H9 (cell line): Measurements from ENCODE around the gene ABHD16A. TPM values are rescaled to one million over a fixed set of nuclear protein-coding genes. Genes with fewer than 3 reads are reported as not detected.

Experiments
- DNase-seq: peaks from one replicate; pipeline ENCODE4 v3.0.0-alpha.2; 2017
- H2AFZ ChIP-seq: one replicate; pipeline ENCODE4 v1.6.1; 2013; ENCODE audit warnings: mild to moderate bottlenecking, low read length, control low read depth, moderate library complexity
- H2AK5ac ChIP-seq: 2 replicates; pipeline ENCODE4 v1.6.1; 2013; ENCODE audit warnings: low read length, control low read depth, mixed read lengths; ENCODE audit not compliant: insufficient read length
- H2BK120ac ChIP-seq: one replicate; pipeline ENCODE4 v1.6.1; 2013; ENCODE audit warnings: low read depth, mild to moderate bottlenecking, low read length, control low read depth, inconsistent platforms; ENCODE audit not compliant: poor library complexity, severe bottlenecking
- H2BK12ac ChIP-seq: 2 replicates; pipeline ENCODE4 v1.6.1; 2013; ENCODE audit warnings: low read length, control low read depth, mixed read lengths, low read depth; ENCODE audit not compliant: insufficient read length
- H2BK15ac ChIP-seq: 2 replicates; pipeline ENCODE4 v1.6.1; 2013; ENCODE audit warnings: low read depth, low read length, control low read depth
- H2BK20ac ChIP-seq: one replicate; pipeline ENCODE4 v1.6.1; 2013; ENCODE audit warnings: low read depth, mild to moderate bottlenecking, low read length, control low read depth, inconsistent platforms; ENCODE audit not compliant: poor library complexity, severe bottlenecking
- H2BK5ac ChIP-seq: 2 replicates; pipeline ENCODE4 v1.6.1; 2013; ENCODE audit warnings: low read length, control low read depth, mixed read lengths; ENCODE audit not compliant: insufficient read length
- H3K14ac ChIP-seq: 2 replicates; pipeline ENCODE4 v1.6.1; 2013; ENCODE audit warnings: low read length, control low read depth; ENCODE audit not compliant: insufficient read depth
- H3K18ac ChIP-seq: 2 replicates; pipeline ENCODE4 v1.6.1; 2013; ENCODE audit warnings: low read depth, mild to moderate bottlenecking, mixed read lengths, low read length, control low read depth; ENCODE audit not compliant: insufficient read length
- H3K23ac ChIP-seq: 2 replicates; pipeline ENCODE4 v1.6.1; 2013; ENCODE audit warnings: low read length, control low read depth, mixed read lengths, low read depth; ENCODE audit not compliant: insufficient read length
- H3K23me2 ChIP-seq: 2 replicates; pipeline ENCODE4 v1.6.1; 2013; ENCODE audit warnings: low read depth, mild to moderate bottlenecking, mixed read lengths, low read length, control low read depth; ENCODE audit not compliant: insufficient read length, poor library complexity, severe bottlenecking
- H3K27ac ChIP-seq: 2 replicates; pipeline ENCODE4 v1.5.1; 2013; ENCODE audit warnings: low read length, control low read depth, mixed read lengths, low read depth; ENCODE audit not compliant: insufficient read length
- H3K27me3 ChIP-seq: 2 replicates; pipeline ENCODE4 v1.6.1; 2013; ENCODE audit warnings: low read length, control low read depth, inconsistent platforms; ENCODE audit not compliant: insufficient read depth
- H3K4ac ChIP-seq: 2 replicates; pipeline ENCODE4 v1.6.1; 2013; ENCODE audit warnings: low read depth, mild to moderate bottlenecking, control low read depth, inconsistent platforms, low read length, moderate library complexity
- H3K4me1 ChIP-seq: 2 replicates; pipeline ENCODE4 v1.6.1; 2013; ENCODE audit warnings: low read length, control low read depth, inconsistent platforms; ENCODE audit not compliant: insufficient read depth
- H3K4me2 ChIP-seq: 2 replicates; pipeline ENCODE4 v1.6.1; 2013; ENCODE audit warnings: low read length, control low read depth, mixed read lengths; ENCODE audit not compliant: insufficient read length, insufficient read depth
- H3K56ac ChIP-seq: 2 replicates; pipeline ENCODE4 v1.6.1; 2013; ENCODE audit warnings: low read depth, mild to moderate bottlenecking, mixed read lengths, low read length, control low read depth; ENCODE audit not compliant: insufficient read length
- H3K79me1 ChIP-seq: 2 replicates; pipeline ENCODE4 v1.6.1; 2013; ENCODE audit warnings: low read depth, mild to moderate bottlenecking, moderate library complexity, low read length, control low read depth, inconsistent platforms; ENCODE audit not compliant: insufficient read depth, poor library complexity, severe bottlenecking
- H3K79me2 ChIP-seq: 2 replicates; pipeline ENCODE4 v1.6.1; 2013; ENCODE audit warnings: low read length, control low read depth, inconsistent platforms; ENCODE audit not compliant: insufficient read depth
- H3K9ac ChIP-seq: 2 replicates; pipeline ENCODE4 v1.6.1; 2013; ENCODE audit warnings: low read length, control low read depth, mixed read lengths; ENCODE audit not compliant: insufficient read length; ENCODE audit errors: extremely low read depth
- H3K9me3 ChIP-seq: one replicate; pipeline ENCODE4 v1.6.1; 2013; ENCODE audit warnings: low read depth, low read length, inconsistent platforms; ENCODE audit not compliant: control insufficient read depth
- H3T11ph ChIP-seq: one replicate; pipeline ENCODE4 v1.6.1; 2013; ENCODE audit warnings: mild to moderate bottlenecking, low read length, control low read depth, inconsistent platforms
- H4K20me1 ChIP-seq: one replicate; pipeline ENCODE4 v1.6.1; 2013; ENCODE audit not compliant: control insufficient read depth, insufficient read length, insufficient read depth
- H4K5ac ChIP-seq: 2 replicates; pipeline ENCODE4 v1.6.1; 2013; ENCODE audit warnings: low read depth, mild to moderate bottlenecking, mixed read lengths, low read length, control low read depth; ENCODE audit not compliant: insufficient read length
- H4K8ac ChIP-seq: replicated peaks from 2 replicates; pipeline ENCODE4 v1.6.1; 2013; ENCODE audit warnings: low read length, control low read depth, mixed read lengths, low read depth; ENCODE audit not compliant: insufficient read length
- H4K91ac ChIP-seq: 2 replicates; pipeline ENCODE4 v1.6.1; 2013; ENCODE audit warnings: low read depth, mild to moderate bottlenecking, moderate library complexity, mixed read lengths, low read length, control low read depth; ENCODE audit not compliant: insufficient read length
- H3K27ac Mint-ChIP-seq, 3 experiments: 2 replicates in 2 of 3; 3 replicates in 1 of 3; pipeline ENCODE4 v1.8.0; 2020 to 2021; ENCODE audit warnings: mixed read lengths in 3 of 3, mild to moderate bottlenecking in 1 of 3, moderate library complexity in 1 of 3
- H3K27me3 Mint-ChIP-seq: 2 replicates; pipeline ENCODE4 v1.8.0; 2021; ENCODE audit warnings: low read depth, mild to moderate bottlenecking, moderate library complexity, mixed read lengths
- H3K36me3 Mint-ChIP-seq, 3 experiments: 2 replicates in 2 of 3; 3 replicates in 1 of 3; pipeline ENCODE4 v1.8.0; 2020 to 2021; ENCODE audit warnings: low read depth in 3 of 3, mixed read lengths in 3 of 3; ENCODE audit not compliant: insufficient read depth in 1 of 3
- H3K4me1 Mint-ChIP-seq, 2 experiments: 2 replicates each; pipeline ENCODE4 v1.8.0; 2020; ENCODE audit warnings: mixed read lengths in 2 of 2
- H3K4me3 Mint-ChIP-seq, 2 experiments: 2 replicates in 1 of 2; 3 replicates in 1 of 2; pipeline ENCODE4 v1.8.0; 2020 to 2021; ENCODE audit warnings: mild to moderate bottlenecking in 2 of 2, mixed read lengths in 2 of 2, moderate library complexity in 1 of 2
- H3K9me3 Mint-ChIP-seq, 2 experiments: 2 replicates in 1 of 2; 3 replicates in 1 of 2; pipeline ENCODE4 v1.8.0; 2020; ENCODE audit warnings: mild to moderate bottlenecking in 2 of 2, mixed read lengths in 2 of 2, moderate library complexity in 1 of 2
- WGBS: extraction: QIAGEN DNeasy Blood & Tissue Kit; methylation state at CpG from one replicate; pipeline ENCODE4 v1.1.7; 2013; ENCODE audit warnings: missing lambda C conversion rate, low lambda C conversion rate, mixed read lengths; ENCODE audit not compliant: insufficient read length; ENCODE audit errors: extremely low coverage; 5-methylcytosine and 5-hydroxymethylcytosine counted together
- total RNA-seq: library from RNA; stranded (reverse); gene quantifications from 2 replicates; pipeline ENCODE4 v1.2.1, GENCODE V29; 2021
- TF ChIP-seq, protein P1 (sequence below): fragments of 200-600 bp; sonication (generic); conservative IDR thresholded peaks from 3 replicates; pipeline ENCODE4 v1.8.0; 2021; ENCODE audit warnings: antibody characterized with exemption, mild to moderate bottlenecking

The ABHD16A gene
- total RNA-seq, 1 experiment from 2014 or later, result 34.4 TPM

DNA sequence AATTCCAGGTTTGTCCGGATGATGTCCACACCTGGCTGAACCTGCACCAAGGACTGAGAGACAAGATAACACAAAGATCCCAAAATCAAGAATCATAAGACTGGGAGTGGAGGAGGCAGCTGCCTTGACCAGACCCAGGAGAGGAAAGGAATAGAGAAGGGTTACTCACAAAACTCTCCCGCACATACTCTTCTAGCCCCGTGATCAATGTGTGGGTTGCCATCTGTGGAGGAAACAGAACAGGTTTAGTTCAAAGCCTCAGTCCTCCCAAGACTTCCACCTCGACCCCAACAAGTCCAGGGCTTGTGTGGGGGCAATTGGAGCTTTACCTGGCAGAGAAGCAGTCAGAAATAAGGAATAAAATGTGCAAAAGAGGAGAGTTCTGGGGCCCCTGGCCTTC, 61.8 kb downstream of the ABHD16A start:
- Mint-ChIP-seq H3K9me3 (no peaks in the 10 kb centered on the region), H3K4me3 (no peak overlapping the region), H3K27ac (peak overlapping the region in 1 of 3 experiments; percentile 73; a peak in 1 of 7 replicates), H3K36me3 (peaks cover 45 to 89% (median 82%) of the 10 kb centered on the region in 3 experiments), H3K4me1 (no peaks in the 10 kb centered on the region), H3K27me3 (no peaks in the 10 kb centered on the region)
- Histone ChIP-seq H2BK12ac (no peak overlapping the region), H4K91ac (no peak overlapping the region), H2BK5ac (no peak overlapping the region), H2BK120ac (no peak overlapping the region), H4K8ac (no peak overlapping the region), H2AFZ (no peak overlapping the region), H3K18ac (no peak overlapping the region), H2AK5ac (no peak overlapping the region), H3K79me1 (no peaks in the 10 kb centered on the region), H3K9me3 (no peaks in the 10 kb centered on the region), H2BK15ac (no peak overlapping the region), H3K23me2 (no peaks in the 10 kb centered on the region), H3K27ac (no peak overlapping the region), H3K4me1 (no peaks in the 10 kb centered on the region), H3K56ac (no peak overlapping the region), H4K20me1 (peaks cover 2% of the 10 kb centered on the region), H3K79me2 (no peaks in the 10 kb centered on the region), H4K5ac (no peak overlapping the region), H3K27me3 (no peaks in the 10 kb centered on the region), H3T11ph (no peak overlapping the region), H3K4ac (no peak overlapping the region), H3K4me2 (no peak overlapping the region), H3K14ac (no peak overlapping the region), H2BK20ac (no peak overlapping the region), H3K23ac (no peak overlapping the region), H3K9ac (no peak overlapping the region)
- DNase-seq, result no peak
- TF ChIP-seq, protein P1, sequence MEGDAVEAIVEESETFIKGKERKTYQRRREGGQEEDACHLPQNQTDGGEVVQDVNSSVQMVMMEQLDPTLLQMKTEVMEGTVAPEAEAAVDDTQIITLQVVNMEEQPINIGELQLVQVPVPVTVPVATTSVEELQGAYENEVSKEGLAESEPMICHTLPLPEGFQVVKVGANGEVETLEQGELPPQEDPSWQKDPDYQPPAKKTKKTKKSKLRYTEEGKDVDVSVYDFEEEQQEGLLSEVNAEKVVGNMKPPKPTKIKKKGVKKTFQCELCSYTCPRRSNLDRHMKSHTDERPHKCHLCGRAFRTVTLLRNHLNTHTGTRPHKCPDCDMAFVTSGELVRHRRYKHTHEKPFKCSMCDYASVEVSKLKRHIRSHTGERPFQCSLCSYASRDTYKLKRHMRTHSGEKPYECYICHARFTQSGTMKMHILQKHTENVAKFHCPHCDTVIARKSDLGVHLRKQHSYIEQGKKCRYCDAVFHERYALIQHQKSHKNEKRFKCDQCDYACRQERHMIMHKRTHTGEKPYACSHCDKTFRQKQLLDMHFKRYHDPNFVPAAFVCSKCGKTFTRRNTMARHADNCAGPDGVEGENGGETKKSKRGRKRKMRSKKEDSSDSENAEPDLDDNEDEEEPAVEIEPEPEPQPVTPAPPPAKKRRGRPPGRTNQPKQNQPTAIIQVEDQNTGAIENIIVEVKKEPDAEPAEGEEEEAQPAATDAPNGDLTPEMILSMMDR, result no peak
- no CpG with 5 or more reads among the region's 4 CpGs for WGBS
